ENCODE data around the gene ANKMY1.

ANKMY1 gene

GRCh38 chr2:240473211-240473610 lies 84.6 kb downstream of the ANKMY1 start:
- no peak overlapping the region for H3K9ac ChIP-seq (ENCODE audit: low read depth, low read length)
- no peaks in the 10 kb centered on the region for H3K36me3 ChIP-seq (ENCODE audit: control insufficient read depth, insufficient read depth, low read length)
- H3K4me3 ChIP-seq (ENCODE audit: low read depth, low read length) = no peak overlapping the region
- H3K9me3 ChIP-seq (ENCODE audit: control insufficient read depth, insufficient read depth, low read length) = no peaks in the 10 kb centered on the region
- H3K27me3 ChIP-seq (ENCODE audit: control insufficient read depth, insufficient read depth, low read length) = no peaks in the 10 kb centered on the region
- no peaks in the 10 kb centered on the region for H3K4me1 ChIP-seq (ENCODE audit: control insufficient read depth, insufficient read depth, low read length)

GRCh38 chr2:240472078-240472790 lies 85.6 kb downstream of the ANKMY1 start:
- Histone ChIP-seq H3K4me3 (ENCODE audit: low read depth, low read length) (no peak overlapping the region), H3K27me3 (ENCODE audit: control insufficient read depth, insufficient read depth, low read length) (no peaks in the 10 kb centered on the region), H3K4me1 (ENCODE audit: control insufficient read depth, insufficient read depth, low read length) (no peaks in the 10 kb centered on the region), H3K36me3 (ENCODE audit: control insufficient read depth, insufficient read depth, low read length) (peaks cover under 1% of the 10 kb centered on the region), H3K9ac (ENCODE audit: low read depth, low read length) (no peak overlapping the region), H3K9me3 (ENCODE audit: control insufficient read depth, insufficient read depth, low read length) (no peaks in the 10 kb centered on the region)

- H3K9me3 ChIP-seq (ENCODE audit: control insufficient read depth, insufficient read depth, low read length) = no peaks in the 10 kb centered on the region
- H3K4me1 ChIP-seq (ENCODE audit: control insufficient read depth, insufficient read depth, low read length) = no peaks in the 10 kb centered on the region
- H3K4me3 ChIP-seq (ENCODE audit: low read depth, low read length) = no peak overlapping the region
- H3K36me3 ChIP-seq (ENCODE audit: control insufficient read depth, insufficient read depth, low read length) = peaks cover 14% of the 10 kb centered on the region
- H3K9ac ChIP-seq (ENCODE audit: low read depth, low read length) = no peak overlapping the region
- H3K27me3 ChIP-seq (ENCODE audit: control insufficient read depth, insufficient read depth, low read length) = no peaks in the 10 kb centered on the region
Measured at GRCh38 chr2:240469740-240470139, 88.0 kb downstream of the ANKMY1 start.

- H3K9me3 ChIP-seq (ENCODE audit: control insufficient read depth, insufficient read depth, low read length) = no peaks in the 10 kb centered on the region
- no peaks in the 10 kb centered on the region for H3K4me1 ChIP-seq (ENCODE audit: control insufficient read depth, insufficient read depth, low read length)
- H3K9ac ChIP-seq (ENCODE audit: low read depth, low read length) = no peak overlapping the region
- H3K27me3 ChIP-seq (ENCODE audit: control insufficient read depth, insufficient read depth, low read length) = no peaks in the 10 kb centered on the region
- peaks cover 17% of the 10 kb centered on the region for H3K36me3 ChIP-seq (ENCODE audit: control insufficient read depth, insufficient read depth, low read length)
- H3K4me3 ChIP-seq (ENCODE audit: low read depth, low read length) = no peak overlapping the region
Measured at GRCh38 chr2:240469239-240469636, 88.5 kb downstream of the ANKMY1 start.

GRCh38 chr2:240468303-240469238 lies 89.2 kb downstream of the ANKMY1 start:
- Histone ChIP-seq H3K4me3 (ENCODE audit: low read depth, low read length) (no peak overlapping the region), H3K9ac (ENCODE audit: low read depth, low read length) (no peak overlapping the region), H3K4me1 (ENCODE audit: control insufficient read depth, insufficient read depth, low read length) (no peaks in the 10 kb centered on the region)

GRCh38 chr2:240467659-240468302 lies 90.0 kb downstream of the ANKMY1 start:
- Histone ChIP-seq H3K9me3 (ENCODE audit: control insufficient read depth, insufficient read depth, low read length) (no peaks in the 10 kb centered on the region), H3K9ac (ENCODE audit: low read depth, low read length) (no peak overlapping the region)

More at GRCh38 chr2:240468303-240469238, 89.2 kb downstream of the ANKMY1 start:
- H3K9me3 ChIP-seq (ENCODE audit: control insufficient read depth, insufficient read depth, low read length) = no peaks in the 10 kb centered on the region
- H3K36me3 ChIP-seq (ENCODE audit: control insufficient read depth, insufficient read depth, low read length) = peaks cover 19% of the 10 kb centered on the region
- H3K27me3 ChIP-seq (ENCODE audit: control insufficient read depth, insufficient read depth, low read length) = no peaks in the 10 kb centered on the region

GRCh38 chr2:240467149-240467642 lies 90.6 kb downstream of the ANKMY1 start:
- Histone ChIP-seq H3K27me3 (ENCODE audit: control insufficient read depth, insufficient read depth, low read length) (no peaks in the 10 kb centered on the region), H3K36me3 (ENCODE audit: control insufficient read depth, insufficient read depth, low read length) (peaks cover 21% of the 10 kb centered on the region), H3K4me3 (ENCODE audit: low read depth, low read length) (no peak overlapping the region), H3K4me1 (ENCODE audit: control insufficient read depth, insufficient read depth, low read length) (no peaks in the 10 kb centered on the region), H3K9ac (ENCODE audit: low read depth, low read length) (no peak overlapping the region), H3K9me3 (ENCODE audit: control insufficient read depth, insufficient read depth, low read length) (no peaks in the 10 kb centered on the region)

More at GRCh38 chr2:240467659-240468302, 90.0 kb downstream of the ANKMY1 start:
- Histone ChIP-seq H3K4me3 (ENCODE audit: low read depth, low read length) (no peak overlapping the region), H3K4me1 (ENCODE audit: control insufficient read depth, insufficient read depth, low read length) (no peaks in the 10 kb centered on the region), H3K36me3 (ENCODE audit: control insufficient read depth, insufficient read depth, low read length) (peaks cover 19% of the 10 kb centered on the region), H3K27me3 (ENCODE audit: control insufficient read depth, insufficient read depth, low read length) (no peaks in the 10 kb centered on the region)

GRCh38 chr2:240466579-240467148 lies 91.1 kb downstream of the ANKMY1 start:
- H3K27me3 ChIP-seq (ENCODE audit: control insufficient read depth, insufficient read depth, low read length) = no peaks in the 10 kb centered on the region
- H3K9me3 ChIP-seq (ENCODE audit: control insufficient read depth, insufficient read depth, low read length) = no peaks in the 10 kb centered on the region
- peaks cover 21% of the 10 kb centered on the region for H3K36me3 ChIP-seq (ENCODE audit: control insufficient read depth, insufficient read depth, low read length)
- H3K4me3 ChIP-seq (ENCODE audit: low read depth, low read length) = no peak overlapping the region
- no peaks in the 10 kb centered on the region for H3K4me1 ChIP-seq (ENCODE audit: control insufficient read depth, insufficient read depth, low read length)
- H3K9ac ChIP-seq (ENCODE audit: low read depth, low read length) = no peak overlapping the region

- H3K36me3 ChIP-seq (ENCODE audit: control insufficient read depth, insufficient read depth, low read length) = peaks cover 21% of the 10 kb centered on the region
- H3K9ac ChIP-seq (ENCODE audit: low read depth, low read length) = no peak overlapping the region
Measured at GRCh38 chr2:240465765-240466578, 91.8 kb downstream of the ANKMY1 start.

GRCh38 chr2:240465268-240465764 lies 92.5 kb downstream of the ANKMY1 start:
- no peaks in the 10 kb centered on the region for H3K9me3 ChIP-seq (ENCODE audit: control insufficient read depth, insufficient read depth, low read length)
- H3K27me3 ChIP-seq (ENCODE audit: control insufficient read depth, insufficient read depth, low read length) = no peaks in the 10 kb centered on the region
- H3K36me3 ChIP-seq (ENCODE audit: control insufficient read depth, insufficient read depth, low read length) = peaks cover 21% of the 10 kb centered on the region
- H3K9ac ChIP-seq (ENCODE audit: low read depth, low read length) = no peak overlapping the region
- no peaks in the 10 kb centered on the region for H3K4me1 ChIP-seq (ENCODE audit: control insufficient read depth, insufficient read depth, low read length)
- no peak overlapping the region for H3K4me3 ChIP-seq (ENCODE audit: low read depth, low read length)

More at GRCh38 chr2:240465765-240466578, 91.8 kb downstream of the ANKMY1 start:
- no peak overlapping the region for H3K4me3 ChIP-seq (ENCODE audit: low read depth, low read length)
- H3K27me3 ChIP-seq (ENCODE audit: control insufficient read depth, insufficient read depth, low read length) = no peaks in the 10 kb centered on the region
- H3K4me1 ChIP-seq (ENCODE audit: control insufficient read depth, insufficient read depth, low read length) = no peaks in the 10 kb centered on the region
- no peaks in the 10 kb centered on the region for H3K9me3 ChIP-seq (ENCODE audit: control insufficient read depth, insufficient read depth, low read length)
